GM21717 (cell line): Measurements from ENCODE around the gene ZNF649.

Experiments
- ATAC-seq: cut with Tn5 transposase; IDR thresholded peaks from one replicate; pipeline ENCODE4 v1.9.1; 2021; ENCODE audit warnings: mild to moderate bottlenecking, moderate library complexity; ENCODE audit not compliant: unreplicated experiment

The ZNF649 gene

GRCh38 chr19:51889934-51890333, 14.9 kb downstream of the ZNF649 start:
- ATAC-seq, result no peak

GRCh38 chr19:51887522-51888498, 17.0 kb downstream of the ZNF649 start, which contains the start of gene ZNF577:
Gene ZNF577 (minus strand): TSS chr19:51887951. CDS start chr19:51880382, 7,569 bp downstream.
- no peak for ATAC-seq

- no peak for ATAC-seq
Measured at GRCh38 chr19:51884713-51885112, 20.1 kb downstream of the ZNF649 start.

GRCh38 chr19:51882518-51882917, 22.3 kb downstream of the ZNF649 start:
- ATAC-seq, result no peak

GRCh38 chr19:51873097-51873496, 31.7 kb downstream of the ZNF649 start:
- ATAC-seq, result no peak

- ATAC-seq, result no peak
Measured at GRCh38 chr19:51861870-51862622, 42.8 kb downstream of the ZNF649 start.
